HG02588 (cell line): ENCODE data around the gene AIMP1.
"Not testable (repeated sequence)": the region's sequence is repeated elsewhere in the genome, so short reads cannot be mapped to it uniquely, and the experiment has no call there.

ENCODE experiments used
- ATAC-seq: cut with Tn5 transposase; IDR thresholded peaks from one replicate; pipeline ENCODE4 v1.9.1; 2021; ENCODE audit warnings: mild to moderate bottlenecking, moderate library complexity; ENCODE audit not compliant: unreplicated experiment

Gene AIMP1

GRCh38 chr4:106312377-106312776 is 4.0 kb upstream of the AIMP1 start:
- no peak for ATAC-seq

- no peak for ATAC-seq
These were observed 3.3 kb upstream of the AIMP1 start for GRCh38 chr4:106312997-106313522.

GRCh38 chr4:106314960-106315359 is 1.4 kb upstream of the AIMP1 start:
- ATAC-seq: no peak

- peak; percentile 27 for ATAC-seq
These were observed 828 bp upstream of the AIMP1 start for GRCh38 chr4:106315476-106315967.

GRCh38 chr4:106316773-106317409 is 541 bp downstream of the AIMP1 start:
- no peak for ATAC-seq

GRCh38 chr4:106317815-106318214 is 1.5 kb downstream of the AIMP1 start:
- no peak for ATAC-seq

GRCh38 chr4:106318511-106318910 is 2.2 kb downstream of the AIMP1 start:
- ATAC-seq: no peak

GRCh38 chr4:106320235-106320634 is 3.9 kb downstream of the AIMP1 start:
- no peak for ATAC-seq

- not testable (repeated sequence) for ATAC-seq
These were observed 4.8 kb downstream of the AIMP1 start for GRCh38 chr4:106321168-106321567.

- not testable (repeated sequence) for ATAC-seq
These were observed 5.5 kb downstream of the AIMP1 start for GRCh38 chr4:106321814-106322213.

- ATAC-seq: no peak
These were observed 6.8 kb downstream of the AIMP1 start for GRCh38 chr4:106323119-106323518.

GRCh38 chr4:106325800-106326199 is 9.4 kb downstream of the AIMP1 start:
- ATAC-seq: no peak

GRCh38 chr4:106329041-106329618 is 12.8 kb downstream of the AIMP1 start:
- peak; percentile 89 for ATAC-seq

- ATAC-seq: no peak
These were observed 16.8 kb downstream of the AIMP1 start for GRCh38 chr4:106333186-106333585.

GRCh38 chr4:106334741-106335470 is 18.6 kb downstream of the AIMP1 start:
- no peak for ATAC-seq

- ATAC-seq: no peak
These were observed 20.3 kb downstream of the AIMP1 start for GRCh38 chr4:106336618-106337017.

GRCh38 chr4:106337916-106338315 is 21.6 kb downstream of the AIMP1 start:
- ATAC-seq: no peak

- ATAC-seq: no peak
These were observed 22.3 kb downstream of the AIMP1 start for GRCh38 chr4:106338671-106339070.

- no peak for ATAC-seq
These were observed 23.1 kb downstream of the AIMP1 start for GRCh38 chr4:106339431-106339830.

GRCh38 chr4:106340774-106341173 is 24.4 kb downstream of the AIMP1 start:
- ATAC-seq: no peak

GRCh38 chr4:106343865-106344646 is 27.7 kb downstream of the AIMP1 start:
- ATAC-seq: no peak
